Ovary (tissue), 9 donors: Measurements from ENCODE around the gene MGAT4C. TPM values are rescaled to one million over a fixed set of nuclear protein-coding genes. Genes with fewer than 3 reads are reported as not detected.

Experiments
- DNase-seq, 5 donors: peaks; one replicate each; pipeline ENCODE4 v3.0.0-alpha.2; 2019 to 2020
- H3K27ac ChIP-seq, 2 donors: fragments of 200-600 bp; one replicate each; pipeline versions ENCODE4 v1.5.1 to v1.8.0; 2019 to 2022
- H3K27me3 ChIP-seq: fragments of 200-600 bp; one replicate; pipeline ENCODE4 v1.8.0; 2022
- H3K36me3 ChIP-seq: fragments of 200-600 bp; sonication (generic); one replicate; pipeline ENCODE4 v1.5.1; 2019
- H3K4me1 ChIP-seq: one replicate; pipeline ENCODE4 v1.8.1; 2013; ENCODE audit warnings: mild to moderate bottlenecking, moderate library complexity; ENCODE audit not compliant: insufficient read depth
- H3K4me3 ChIP-seq: fragments of 200-600 bp; sonication (generic); one replicate; pipeline ENCODE4 v1.5.1; 2017
- H3K9me3 ChIP-seq, 2 donors: fragments of 200-600 bp in 1 of 2; sonication (generic) in 1 of 2; one replicate each; pipeline versions ENCODE4 v1.5.1 to v1.8.1; 2013 to 2019; ENCODE audit warnings: mild to moderate bottlenecking in 1 of 2, moderate library complexity in 1 of 2
- EP300 ChIP-seq: sonication (generic); formaldehyde crosslinking; IDR thresholded peaks from one replicate; pipeline ENCODE4 v1.6.1; 2017; ENCODE audit warnings: antibody characterized with exemption
- POLR2A ChIP-seq: fragments of 450-650 bp; IDR thresholded peaks from one replicate; pipeline ENCODE4 v1.6.1; 2017; ENCODE audit warnings: antibody characterized with exemption, mild to moderate bottlenecking, moderate library complexity
- WGBS, 3 donors: extraction: QIAGEN DNeasy Blood & Tissue Kit in 1 of 3; methylation state at CpG; one replicate each; pipeline versions ENCODE4 v1.1.5 to v1.1.7; 2013 to 2017; 5-methylcytosine and 5-hydroxymethylcytosine counted together
- intact Hi-C, 4 donors: fragments of 100-400 bp; cut with DNase I; formaldehyde crosslinking; loops; one replicate each; pipeline versions ENCODE4 v1.11.0 to v1.15.1; 2022 to 2023
- polyA plus RNA-seq, 2 donors: library from polyadenylated mRNA; stranded (reverse); fragments of 200-250 nt in 1 of 2; fragments of 350-450 nt in 1 of 2; fragmentation: Illumina TruSeq in 1 of 2; extraction: RNeasy Lipid Tissue Mini Kit (QIAGEN cat#74804) in 1 of 2; gene quantifications; one replicate each; pipeline ENCODE4 v1.2.3, GENCODE V29; 2013 to 2014
- total RNA-seq, 7 donors: library from RNA; depleted of rRNA in 2 of 7; stranded (reverse); fragments of >200 nt in 2 of 7; fragmentation: NEBNext Ultra II Directional in 3 of 7; extraction: Animal tissue kit (Norgen Biotek cat#: 25700) in 3 of 7; gene quantifications; one replicate each; pipeline versions ENCODE4 v1.1.0 to v1.2.4, GENCODE V29; 2016 to 2023
- TF ChIP-seq, protein P1 (sequence below), 3 donors: fragments of 450-650 bp in 2 of 3; fragments of 200-600 bp in 1 of 3; IDR thresholded peaks; one replicate each; pipeline versions ENCODE4 v1.5.1 to v1.8.0; 2016 to 2022; ENCODE audit warnings: antibody characterized with exemption in 3 of 3, mild to moderate bottlenecking in 1 of 3
- donor health status: DM: no; HTN: no; CAD: no; lungs with moderate emphysema.
- donor health status: DM: no; HTN: no; CAD: no.
- donor health status: Bipolar disorder and iron deficiency.
- donor health status: DM: yes; HTN: yes; CAD: no.
- donor health status: DM: no; HTN: no; CAD: no.
- donor health status: DM: yes; HTN: yes; CAD: no.

MGAT4C gene
- total and polyA plus RNA-seq, 9 donors, result under 0.01 to 0.32 (median 0.05) TPM; not detected in 2

GRCh38 chr12:86194721-86195120 lies 61.5 kb downstream of the MGAT4C start:
- intact Hi-C loops, result no loop called here
- Histone ChIP-seq H3K36me3 (no peaks in the 10 kb centered on the region), H3K27ac (no peak overlapping the region), H3K27me3 (no peaks in the 10 kb centered on the region), H3K4me3 (no peak overlapping the region), H3K4me1 (no peaks in the 10 kb centered on the region), H3K9me3 (no peaks in the 10 kb centered on the region)
- DNase-seq, result no peak
- 81 to 95% (median 91%) methylated on average over 2 of the region's 2 CpGs for WGBS, 3 donors
- TF ChIP-seq, protein P1, sequence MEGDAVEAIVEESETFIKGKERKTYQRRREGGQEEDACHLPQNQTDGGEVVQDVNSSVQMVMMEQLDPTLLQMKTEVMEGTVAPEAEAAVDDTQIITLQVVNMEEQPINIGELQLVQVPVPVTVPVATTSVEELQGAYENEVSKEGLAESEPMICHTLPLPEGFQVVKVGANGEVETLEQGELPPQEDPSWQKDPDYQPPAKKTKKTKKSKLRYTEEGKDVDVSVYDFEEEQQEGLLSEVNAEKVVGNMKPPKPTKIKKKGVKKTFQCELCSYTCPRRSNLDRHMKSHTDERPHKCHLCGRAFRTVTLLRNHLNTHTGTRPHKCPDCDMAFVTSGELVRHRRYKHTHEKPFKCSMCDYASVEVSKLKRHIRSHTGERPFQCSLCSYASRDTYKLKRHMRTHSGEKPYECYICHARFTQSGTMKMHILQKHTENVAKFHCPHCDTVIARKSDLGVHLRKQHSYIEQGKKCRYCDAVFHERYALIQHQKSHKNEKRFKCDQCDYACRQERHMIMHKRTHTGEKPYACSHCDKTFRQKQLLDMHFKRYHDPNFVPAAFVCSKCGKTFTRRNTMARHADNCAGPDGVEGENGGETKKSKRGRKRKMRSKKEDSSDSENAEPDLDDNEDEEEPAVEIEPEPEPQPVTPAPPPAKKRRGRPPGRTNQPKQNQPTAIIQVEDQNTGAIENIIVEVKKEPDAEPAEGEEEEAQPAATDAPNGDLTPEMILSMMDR (IDR thresholded peaks at IDR 0.05), result no peak

DNA sequence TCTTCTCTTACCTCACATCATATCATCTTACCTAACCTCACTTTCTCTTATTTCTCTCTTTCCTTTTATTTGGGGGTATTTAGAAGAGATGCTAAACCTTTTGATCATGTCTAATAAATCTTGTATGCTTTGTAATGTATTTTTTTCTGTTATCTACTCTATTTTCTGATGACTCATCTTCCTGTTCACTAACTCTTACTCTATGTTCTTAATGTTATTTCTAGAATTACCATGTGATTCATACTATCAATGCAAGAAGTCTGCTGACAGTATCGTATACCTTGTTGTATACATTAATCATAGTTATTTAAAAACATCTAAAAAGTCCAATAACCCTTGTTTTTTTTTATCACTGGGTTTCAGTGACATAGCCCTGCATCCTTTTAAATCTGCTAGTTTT lies 62.3 kb downstream of the MGAT4C start:
- Histone ChIP-seq H3K36me3 (no peaks in the 10 kb centered on the region), H3K27me3 (no peaks in the 10 kb centered on the region), H3K27ac (no peak overlapping the region), H3K4me1 (no peaks in the 10 kb centered on the region), H3K9me3 (no peaks in the 10 kb centered on the region), H3K4me3 (no peak overlapping the region)
- TF ChIP-seq, protein P1 (IDR thresholded peaks at IDR 0.05), result no peak
- TF ChIP-seq POLR2A, result no peak
- intact Hi-C loops, result no loop called here
- no peak for DNase-seq
- WGBS, 3 donors, result 41 to 58% (median 49%) methylated on average over 1 of the region's 1 CpG

- Histone ChIP-seq H3K27me3 (no peaks in the 10 kb centered on the region), H3K4me3 (no peak overlapping the region), H3K36me3 (no peaks in the 10 kb centered on the region), H3K4me1 (no peaks in the 10 kb centered on the region), H3K27ac (no peak overlapping the region), H3K9me3 (no peaks in the 10 kb centered on the region)
- intact Hi-C loops, result no loop called here
- WGBS, 3 donors, result 77 to 80% (median 78%) methylated on average over 1 of the region's 1 CpG
- TF ChIP-seq EP300 (no peak), POLR2A (no peak)
- TF ChIP-seq, protein P1 (IDR thresholded peaks at IDR 0.05), result no peak
- DNase-seq, result no peak
These were observed 68.0 kb downstream of the MGAT4C start for GRCh38 chr12:86188226-86188625.

DNA sequence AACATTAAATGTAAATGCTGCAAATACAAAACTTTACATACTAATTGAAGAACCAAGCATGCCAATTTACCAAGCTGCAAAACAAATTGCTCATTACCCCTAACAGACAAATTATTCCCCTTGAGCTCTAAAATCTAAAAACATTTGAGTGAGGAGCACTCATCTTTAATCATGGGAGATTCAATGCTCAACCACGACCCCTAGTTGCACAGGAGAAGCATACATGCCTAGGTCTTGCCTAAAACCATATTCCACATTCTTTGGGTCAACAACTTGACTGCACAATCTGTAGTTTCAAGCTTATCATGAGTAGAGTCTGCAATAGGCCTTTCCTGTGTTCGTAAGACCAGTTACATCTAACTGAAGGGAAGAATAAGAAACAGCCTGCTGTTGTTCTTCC lies 69.7 kb downstream of the MGAT4C start:
- Histone ChIP-seq H3K27ac (no peak overlapping the region), H3K4me3 (no peak overlapping the region), H3K36me3 (no peaks in the 10 kb centered on the region), H3K27me3 (no peaks in the 10 kb centered on the region), H3K4me1 (no peaks in the 10 kb centered on the region), H3K9me3 (no peaks in the 10 kb centered on the region)
- intact Hi-C loops, result no loop called here
- 77 to 79% (median 77%) methylated on average over 2 of the region's 2 CpGs for WGBS, 3 donors
- TF ChIP-seq EP300 (no peak), POLR2A (no peak)
- TF ChIP-seq, protein P1 (IDR thresholded peaks at IDR 0.05), result no peak
- no peak for DNase-seq

DNA sequence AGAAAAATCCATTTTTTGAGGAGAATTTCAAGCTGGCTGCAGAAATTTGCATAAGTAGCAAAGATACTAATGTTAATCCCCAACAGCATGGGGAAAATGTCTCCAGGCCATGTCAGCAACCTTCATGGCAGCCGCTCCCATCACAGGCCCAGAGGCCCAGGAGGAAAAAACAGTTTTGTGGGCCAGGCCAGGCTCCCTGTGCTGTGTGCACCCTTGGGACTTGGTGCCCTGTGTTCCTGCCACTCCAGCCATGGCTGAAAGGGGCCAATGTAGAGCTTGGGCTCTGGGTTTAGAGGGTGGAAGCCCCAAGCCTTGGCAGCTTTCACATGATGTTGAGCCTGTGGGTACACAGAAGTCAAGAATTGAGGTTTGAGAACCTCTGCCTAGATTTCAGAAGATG lies 76.3 kb downstream of the MGAT4C start:
- intact Hi-C loops, result no loop called here
- Histone ChIP-seq H3K27ac (no peak overlapping the region), H3K4me3 (no peak overlapping the region), H3K27me3 (no peaks in the 10 kb centered on the region), H3K36me3 (no peaks in the 10 kb centered on the region), H3K9me3 (no peaks in the 10 kb centered on the region), H3K4me1 (no peaks in the 10 kb centered on the region)
- DNase-seq, result no peak
- WGBS, 3 donors, result 93 to 100% (median 95%) methylated on average over 1 of the region's 1 CpG
- no peak for TF ChIP-seq EP300
- no peak for TF ChIP-seq POLR2A
- TF ChIP-seq, protein P1 (IDR thresholded peaks at IDR 0.05), result no peak
